ENCODE results near the gene CDH23.

CDH23 gene

DNA sequence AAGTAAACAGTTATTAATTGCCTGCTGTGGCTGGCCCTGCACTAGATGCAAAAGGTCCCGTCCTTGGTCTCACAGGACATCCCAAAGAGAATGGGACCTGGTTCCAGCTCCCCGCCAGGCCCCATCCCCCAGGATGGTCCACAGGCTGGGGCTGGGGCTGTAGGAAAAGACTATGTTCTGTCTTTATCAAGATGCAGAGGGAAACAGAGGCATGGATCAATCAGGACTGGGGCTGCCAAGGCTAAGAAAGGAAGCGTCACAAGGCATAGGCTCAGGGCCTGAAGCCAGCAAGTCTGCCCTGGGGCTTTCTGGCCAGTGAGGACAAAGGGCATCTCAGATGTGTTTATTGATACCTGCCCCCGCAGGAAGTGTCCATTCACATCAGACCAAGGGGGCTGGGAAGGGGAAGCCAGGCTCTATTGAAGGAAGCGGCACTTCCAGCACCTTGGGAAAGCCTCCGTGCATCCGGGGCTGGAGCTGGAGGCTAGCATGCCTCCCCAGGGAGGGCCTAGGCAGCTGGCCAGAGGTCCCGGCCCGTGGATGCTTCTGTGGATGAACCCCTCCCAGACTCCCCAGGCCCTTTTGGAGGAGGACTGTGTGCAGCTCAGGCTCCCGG, 370.8 kb downstream of the CDH23 start:
- H3K27me3 ChIP-seq (ENCODE audit: control insufficient read depth, insufficient read depth, low read length, poor library complexity, severe bottlenecking): peaks cover 12% of the 10 kb centered on the region
- H3K36me3 ChIP-seq (ENCODE audit: control insufficient read depth, insufficient read depth, low read length): no peaks in the 10 kb centered on the region
- H3K27ac ChIP-seq (ENCODE audit: insufficient read depth, low read depth, low read length, poor library complexity, severe bottlenecking): no peak overlapping the region
- H3K9me3 ChIP-seq (ENCODE audit: control insufficient read depth, low read length): no peaks in the 10 kb centered on the region
- H3K4me1 ChIP-seq (ENCODE audit: control insufficient read depth, insufficient read depth, low read length): no peaks in the 10 kb centered on the region
- 81 to 82% methylated on average over 10 of the region's 10 CpGs for WGBS, 2 experiments
- no peak overlapping the region for H3K4me3 ChIP-seq (ENCODE audit: insufficient read depth, low read depth, low read length)

DNA sequence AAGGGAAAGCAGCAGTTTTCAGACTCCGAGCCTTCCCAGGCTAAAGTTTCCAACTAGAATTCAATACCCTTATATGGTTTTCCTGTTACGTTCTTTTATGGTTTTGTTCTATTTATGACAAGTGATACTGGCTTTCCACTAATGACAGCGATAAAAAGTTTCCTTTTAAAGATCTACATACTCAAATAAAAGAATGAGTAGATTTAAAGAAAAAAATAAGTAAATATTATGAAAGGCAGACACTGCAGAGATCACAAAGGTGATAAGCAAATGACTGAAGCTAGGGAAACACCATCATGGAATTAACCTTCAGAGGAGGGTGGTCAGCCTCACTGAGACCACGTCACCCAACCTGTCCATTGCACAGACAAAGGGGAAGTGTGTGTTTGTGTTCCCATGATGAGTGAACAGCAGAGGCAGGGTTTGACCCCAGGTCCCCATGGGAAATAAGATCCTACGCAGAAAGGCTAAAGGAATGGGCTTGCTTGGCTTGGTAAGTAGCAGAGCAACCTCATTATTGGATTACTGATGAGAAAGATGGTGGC, 372.6 kb downstream of the CDH23 start:
- Histone ChIP-seq H3K4me1 (ENCODE audit: control insufficient read depth, insufficient read depth, low read length) (peaks cover 4% of the 10 kb centered on the region), H3K27ac (ENCODE audit: insufficient read depth, low read depth, low read length, poor library complexity, severe bottlenecking) (no peak overlapping the region), H3K36me3 (ENCODE audit: control insufficient read depth, insufficient read depth, low read length) (no peaks in the 10 kb centered on the region), H3K4me3 (ENCODE audit: insufficient read depth, low read depth, low read length) (no peak overlapping the region), H3K9me3 (ENCODE audit: control insufficient read depth, low read length) (no peaks in the 10 kb centered on the region), H3K27me3 (ENCODE audit: control insufficient read depth, insufficient read depth, low read length, poor library complexity, severe bottlenecking) (peaks cover 30% of the 10 kb centered on the region)
- WGBS, 2 experiments: 92% methylated on average over 2 to 5 of the region's 5 CpGs

DNA sequence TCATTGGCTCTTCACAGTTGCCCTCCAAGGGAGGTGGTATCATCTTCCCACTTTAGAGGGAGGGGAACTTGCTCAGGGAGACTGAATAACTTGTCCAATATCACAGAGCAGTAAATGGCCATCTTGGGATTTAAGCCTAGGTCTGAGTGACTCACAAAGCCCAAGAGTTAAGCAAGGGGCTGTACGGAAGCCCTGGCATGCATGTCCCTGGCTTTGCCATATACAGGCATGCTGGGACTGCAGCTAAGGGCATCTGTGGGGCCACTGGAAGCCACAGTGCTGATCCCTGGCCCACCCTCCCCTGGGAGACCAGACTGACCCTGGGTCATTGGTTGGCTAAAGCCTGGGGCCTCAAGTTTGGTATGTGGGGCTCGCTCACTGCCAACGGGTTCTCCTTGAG, 373.5 kb downstream of the CDH23 start:
- Histone ChIP-seq H3K4me1 (ENCODE audit: control insufficient read depth, insufficient read depth, low read length) (peaks cover 4% of the 10 kb centered on the region), H3K9me3 (ENCODE audit: control insufficient read depth, low read length) (no peaks in the 10 kb centered on the region), H3K27ac (ENCODE audit: insufficient read depth, low read depth, low read length, poor library complexity, severe bottlenecking) (no peak overlapping the region), H3K27me3 (ENCODE audit: control insufficient read depth, insufficient read depth, low read length, poor library complexity, severe bottlenecking) (peaks cover 36% of the 10 kb centered on the region), H3K4me3 (ENCODE audit: insufficient read depth, low read depth, low read length) (no peak overlapping the region), H3K36me3 (ENCODE audit: control insufficient read depth, insufficient read depth, low read length) (no peaks in the 10 kb centered on the region)
- WGBS, 2 experiments: 93 to 97% methylated on average over 3 of the region's 3 CpGs

DNA sequence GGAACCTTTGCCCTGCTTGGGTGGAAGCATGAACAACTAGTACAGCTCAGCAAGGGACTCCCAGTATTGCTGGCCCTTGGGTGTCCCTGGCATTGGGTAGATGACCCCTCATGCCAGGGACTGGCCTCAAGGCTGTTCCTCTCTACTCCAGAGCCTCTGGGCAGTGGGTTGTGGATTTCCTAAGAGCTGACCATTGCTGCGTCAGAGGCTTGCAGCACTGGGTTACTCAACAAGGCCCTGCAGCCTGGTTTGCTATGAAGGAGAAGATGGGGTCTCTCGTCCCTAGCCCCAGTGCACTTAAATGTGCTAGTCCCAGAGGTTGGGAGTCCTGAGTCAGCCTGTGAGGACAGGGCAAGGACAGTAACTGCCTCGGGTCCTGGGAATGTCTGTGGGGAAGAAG, 374.1 kb downstream of the CDH23 start:
- peaks cover 36% of the 10 kb centered on the region for H3K27me3 ChIP-seq (ENCODE audit: control insufficient read depth, insufficient read depth, low read length, poor library complexity, severe bottlenecking)
- 91 to 94% methylated on average over 3 of the region's 3 CpGs for WGBS, 2 experiments
- no peak overlapping the region for H3K27ac ChIP-seq (ENCODE audit: insufficient read depth, low read depth, low read length, poor library complexity, severe bottlenecking)
- H3K4me3 ChIP-seq (ENCODE audit: insufficient read depth, low read depth, low read length): no peak overlapping the region
- H3K36me3 ChIP-seq (ENCODE audit: control insufficient read depth, insufficient read depth, low read length): no peaks in the 10 kb centered on the region
- H3K4me1 ChIP-seq (ENCODE audit: control insufficient read depth, insufficient read depth, low read length): peaks cover 4% of the 10 kb centered on the region
- H3K9me3 ChIP-seq (ENCODE audit: control insufficient read depth, low read length): no peaks in the 10 kb centered on the region

DNA sequence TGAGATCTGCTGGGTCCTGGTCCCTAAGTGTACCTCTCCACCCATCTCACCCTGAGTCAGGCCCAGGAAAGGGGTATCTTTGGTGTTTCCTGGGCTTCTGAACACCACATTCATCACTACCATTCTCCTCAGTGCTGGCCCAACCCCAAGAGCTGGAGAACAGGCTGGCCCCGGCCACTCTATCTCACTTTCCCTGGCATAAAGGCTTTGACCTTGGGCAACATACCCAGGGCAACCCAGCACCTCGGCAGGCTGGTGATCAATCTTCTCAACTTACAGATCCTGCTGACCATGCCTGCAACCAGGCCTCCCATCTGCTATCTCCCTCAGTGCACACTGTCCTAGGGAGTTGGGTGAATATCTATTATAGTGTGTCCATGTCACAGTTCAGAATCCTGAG, 374.5 kb downstream of the CDH23 start:
- Histone ChIP-seq H3K27me3 (ENCODE audit: control insufficient read depth, insufficient read depth, low read length, poor library complexity, severe bottlenecking) (peaks cover 36% of the 10 kb centered on the region), H3K4me3 (ENCODE audit: insufficient read depth, low read depth, low read length) (no peak overlapping the region), H3K27ac (ENCODE audit: insufficient read depth, low read depth, low read length, poor library complexity, severe bottlenecking) (no peak overlapping the region), H3K9me3 (ENCODE audit: control insufficient read depth, low read length) (no peaks in the 10 kb centered on the region), H3K4me1 (ENCODE audit: control insufficient read depth, insufficient read depth, low read length) (peaks cover 4% of the 10 kb centered on the region), H3K36me3 (ENCODE audit: control insufficient read depth, insufficient read depth, low read length) (no peaks in the 10 kb centered on the region)
- 88 to 95% methylated on average over 2 of the region's 2 CpGs for WGBS, 2 experiments

DNA sequence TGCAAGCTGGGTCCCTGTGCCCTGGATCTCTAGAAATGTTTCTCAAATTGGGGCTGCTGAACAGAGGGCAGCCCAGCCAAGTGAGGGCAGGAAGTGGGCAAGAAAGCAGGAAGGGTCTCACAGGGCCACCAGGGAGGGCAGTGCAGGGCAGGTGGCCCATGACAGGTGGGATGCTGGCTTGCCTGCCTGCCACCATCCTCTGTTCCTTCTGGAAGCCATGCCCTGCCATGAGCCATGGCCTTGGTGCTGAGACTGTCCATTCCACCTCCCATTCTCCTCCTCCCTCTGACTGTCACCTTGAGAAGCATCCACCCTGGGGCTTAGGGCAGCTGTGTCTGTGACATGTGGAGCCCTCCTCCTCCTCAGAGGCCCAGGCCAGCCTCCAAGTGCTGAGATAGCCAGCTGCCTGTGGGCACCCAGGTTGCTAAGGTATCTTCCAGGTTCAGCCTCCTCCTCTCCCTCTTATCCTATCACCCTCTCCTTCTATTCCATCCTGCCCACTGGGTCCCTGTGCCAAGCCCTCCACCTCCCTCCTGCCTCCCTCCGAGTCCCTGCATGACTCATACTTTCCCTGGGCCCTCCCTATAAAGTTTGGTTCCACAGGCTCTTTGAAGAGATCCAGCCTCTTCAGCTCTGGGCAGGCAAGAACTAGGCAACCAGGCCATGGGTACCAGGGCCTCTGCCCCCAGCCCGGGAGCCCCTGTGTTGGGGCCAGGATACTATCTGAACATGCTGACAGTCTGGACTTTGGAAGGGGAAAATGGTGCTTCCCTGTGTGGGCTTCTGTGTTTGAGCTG, 375.3 kb downstream of the CDH23 start:
- no peak overlapping the region for H3K27ac ChIP-seq (ENCODE audit: insufficient read depth, low read depth, low read length, poor library complexity, severe bottlenecking)
- no peaks in the 10 kb centered on the region for H3K36me3 ChIP-seq (ENCODE audit: control insufficient read depth, insufficient read depth, low read length)
- H3K9me3 ChIP-seq (ENCODE audit: control insufficient read depth, low read length): no peaks in the 10 kb centered on the region
- 86 to 87% methylated on average over 2 of the region's 2 CpGs for WGBS, 2 experiments
- H3K27me3 ChIP-seq (ENCODE audit: control insufficient read depth, insufficient read depth, low read length, poor library complexity, severe bottlenecking): peaks cover 36% of the 10 kb centered on the region
- peaks cover 4% of the 10 kb centered on the region for H3K4me1 ChIP-seq (ENCODE audit: control insufficient read depth, insufficient read depth, low read length)
- H3K4me3 ChIP-seq (ENCODE audit: insufficient read depth, low read depth, low read length): no peak overlapping the region

DNA sequence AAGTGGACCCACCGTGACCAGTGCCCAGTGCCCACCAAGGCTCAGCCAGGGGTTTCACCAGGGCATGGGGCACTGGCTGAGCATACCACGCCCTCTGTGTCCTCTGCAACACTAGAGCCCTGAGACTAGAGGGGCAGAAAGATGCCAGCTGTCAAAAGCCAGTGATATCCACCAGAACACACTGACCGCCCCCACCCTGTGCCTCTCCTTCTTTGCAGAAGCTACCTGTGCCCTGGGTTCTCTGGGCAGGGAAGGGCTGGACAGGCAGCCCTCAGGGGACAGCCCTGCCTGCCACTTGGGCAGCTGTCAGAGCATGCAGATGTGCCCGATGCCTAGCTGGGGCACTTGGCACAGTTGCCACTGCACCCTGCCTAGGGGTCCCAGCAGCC, 376.1 kb downstream of the CDH23 start:
- Histone ChIP-seq H3K4me1 (ENCODE audit: control insufficient read depth, insufficient read depth, low read length) (peaks cover 4% of the 10 kb centered on the region), H3K27ac (ENCODE audit: insufficient read depth, low read depth, low read length, poor library complexity, severe bottlenecking) (no peak overlapping the region), H3K4me3 (ENCODE audit: insufficient read depth, low read depth, low read length) (peak overlapping the region; percentile 38), H3K36me3 (ENCODE audit: control insufficient read depth, insufficient read depth, low read length) (no peaks in the 10 kb centered on the region), H3K9me3 (ENCODE audit: control insufficient read depth, low read length) (no peaks in the 10 kb centered on the region), H3K27me3 (ENCODE audit: control insufficient read depth, insufficient read depth, low read length, poor library complexity, severe bottlenecking) (peaks cover 36% of the 10 kb centered on the region)
- WGBS, 2 experiments: 89 to 90% methylated on average over 4 of the region's 4 CpGs

DNA sequence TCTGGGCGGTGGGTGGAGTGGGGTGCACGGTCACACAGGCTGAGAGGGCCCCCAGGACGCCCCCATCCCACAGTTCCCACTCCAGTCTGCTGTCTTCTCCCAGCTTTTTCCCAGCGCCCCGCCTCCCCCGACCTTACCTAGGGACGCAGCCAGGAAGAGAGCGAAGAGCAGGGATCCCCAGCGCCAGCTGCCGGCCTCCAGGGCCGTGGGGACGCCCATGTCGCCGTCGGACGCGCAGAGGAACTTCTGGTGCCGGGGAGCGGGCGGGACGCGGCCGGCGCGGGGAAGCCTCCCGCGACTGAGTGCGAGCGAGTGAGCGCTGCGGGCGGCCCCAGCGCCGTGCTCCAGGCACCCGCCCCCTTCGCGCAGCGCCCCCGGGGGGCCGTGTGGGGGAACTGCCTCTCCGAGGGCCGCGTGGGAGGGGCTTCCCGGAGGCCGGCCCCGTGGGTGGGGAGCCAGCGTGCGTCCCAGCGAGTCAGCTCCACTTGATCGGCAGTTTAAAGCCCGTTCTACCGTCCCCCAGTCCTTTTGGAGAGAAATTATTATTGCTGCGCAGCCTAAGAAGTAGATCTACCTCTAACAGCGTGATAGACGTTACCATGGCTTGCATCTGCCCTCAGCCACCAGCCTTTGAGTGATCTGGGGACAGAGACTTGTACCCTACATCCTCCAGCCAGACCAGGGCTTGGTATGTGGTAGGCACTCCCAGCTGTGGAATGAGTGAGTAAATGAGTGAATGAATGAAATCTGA, 376.7 kb downstream of the CDH23 start, which contains the start of gene VSIR:
VSIR (minus strand) TSS at position 300 of the 751 bp plus-strand sequence; CDS start at position 219, 81 bp downstream.
- no peaks in the 10 kb centered on the region for H3K36me3 ChIP-seq (ENCODE audit: control insufficient read depth, insufficient read depth, low read length)
- peak within 1 kb of the TSS; percentile 38 for H3K4me3 ChIP-seq (ENCODE audit: insufficient read depth, low read depth, low read length)
- H3K4me1 ChIP-seq (ENCODE audit: control insufficient read depth, insufficient read depth, low read length): peaks cover 4% of the 10 kb centered on the region
- peaks cover 36% of the 10 kb centered on the region for H3K27me3 ChIP-seq (ENCODE audit: control insufficient read depth, insufficient read depth, low read length, poor library complexity, severe bottlenecking)
- no peaks in the 10 kb centered on the region for H3K9me3 ChIP-seq (ENCODE audit: control insufficient read depth, low read length)
- WGBS, 2 experiments: 6% methylated on average over 55 of the region's 55 CpGs
- no peak within 1 kb of the TSS for H3K27ac ChIP-seq (ENCODE audit: insufficient read depth, low read depth, low read length, poor library complexity, severe bottlenecking)

DNA sequence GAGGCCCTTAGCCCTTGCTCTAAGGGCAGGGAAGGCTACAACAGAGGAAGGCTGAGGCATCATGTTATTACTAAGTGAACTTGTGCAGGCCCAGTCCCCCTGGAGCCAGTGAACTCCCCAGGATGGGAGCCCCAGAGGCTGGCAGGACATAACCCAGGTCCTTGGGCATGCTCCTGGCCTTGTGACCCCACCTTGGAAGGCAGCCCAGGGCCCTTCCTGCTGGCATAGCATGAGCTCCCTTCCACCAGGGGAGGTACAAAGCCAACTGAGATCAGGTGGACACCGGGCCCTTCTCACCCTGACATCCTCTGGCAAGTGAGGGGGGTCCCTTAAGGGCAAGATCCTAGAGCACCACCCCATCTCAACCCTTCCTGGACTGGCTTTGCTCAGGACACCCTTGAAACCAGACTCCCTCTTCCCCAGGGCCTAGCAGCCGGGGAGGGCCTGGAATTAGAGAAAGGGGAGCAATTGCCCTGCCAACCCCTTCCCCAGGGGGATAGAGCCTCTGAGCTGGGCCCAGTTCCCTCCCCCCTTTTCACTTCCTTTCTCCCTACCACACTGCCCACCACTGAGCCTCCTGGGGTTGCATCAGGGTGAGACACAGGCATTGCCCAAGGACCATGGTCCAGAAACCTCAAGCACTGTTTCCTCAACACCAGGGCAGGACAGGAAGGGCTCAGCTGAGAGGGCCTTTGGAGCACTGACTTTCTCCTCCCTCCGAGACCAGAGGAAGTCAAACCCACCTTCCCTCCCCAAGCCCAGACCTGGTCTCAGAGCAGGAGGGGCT, 378.4 kb downstream of the CDH23 start:
- Histone ChIP-seq H3K27me3 (ENCODE audit: control insufficient read depth, insufficient read depth, low read length, poor library complexity, severe bottlenecking) (peaks cover 36% of the 10 kb centered on the region), H3K27ac (ENCODE audit: insufficient read depth, low read depth, low read length, poor library complexity, severe bottlenecking) (no peak overlapping the region)
- WGBS, 2 experiments: 70 to 85% methylated on average over 3 of the region's 3 CpGs

More for the DNA sequence above, 378.4 kb downstream of the CDH23 start:
- Histone ChIP-seq H3K36me3 (ENCODE audit: control insufficient read depth, insufficient read depth, low read length) (no peaks in the 10 kb centered on the region), H3K4me3 (ENCODE audit: insufficient read depth, low read depth, low read length) (no peak overlapping the region), H3K4me1 (ENCODE audit: control insufficient read depth, insufficient read depth, low read length) (peaks cover 4% of the 10 kb centered on the region), H3K9me3 (ENCODE audit: control insufficient read depth, low read length) (no peaks in the 10 kb centered on the region)

Measured in ectodermal cell (in vitro differentiated cells).